ENCODE data around the gene MSRB1.

- TF ChIP-seq CTCF (conservative IDR thresholded peaks at IDR 0.05) (no peak), EZH2 (IDR thresholded peaks at IDR 0.05; ENCODE audit: low read depth) (no peak)
Observed at GRCh38 chr16:1926271-1926670, 16.7 kb downstream of the MSRB1 start.

Measured in PC-9 (cell line).